Ectodermal cell (in vitro differentiated cells): Measurements from ENCODE around the gene NEURL1B.

Source experiments
- H3K27ac ChIP-seq: 2 replicates; pipeline ENCODE4 v1.7.0; 2013; ENCODE audit warnings: mild to moderate bottlenecking, low read depth, low read length; ENCODE audit not compliant: insufficient read depth, poor library complexity, severe bottlenecking
- H3K27me3 ChIP-seq: 2 replicates; pipeline ENCODE4 v1.7.0; 2013; ENCODE audit warnings: mild to moderate bottlenecking, low read length; ENCODE audit not compliant: insufficient read depth, control insufficient read depth, poor library complexity, severe bottlenecking
- H3K36me3 ChIP-seq: one replicate; pipeline ENCODE4 v1.7.0; 2013; ENCODE audit warnings: low read length; ENCODE audit not compliant: control insufficient read depth, insufficient read depth
- H3K4me1 ChIP-seq: one replicate; pipeline ENCODE4 v1.7.0; 2013; ENCODE audit warnings: low read length; ENCODE audit not compliant: control insufficient read depth, insufficient read depth
- H3K4me3 ChIP-seq: 2 replicates; pipeline ENCODE4 v1.7.0; 2013; ENCODE audit warnings: low read depth, low read length, control low read depth; ENCODE audit not compliant: insufficient read depth
- H3K9me3 ChIP-seq: 2 replicates; pipeline ENCODE4 v1.7.0; 2013; ENCODE audit warnings: mild to moderate bottlenecking, low read length, moderate library complexity; ENCODE audit not compliant: control insufficient read depth
- WGBS, 2 experiments: methylation state at CpG; one replicate each; pipeline ENCODE4 v1.1.7; 2013; ENCODE audit warnings: missing lambda C conversion rate in 2 of 2; 5-methylcytosine and 5-hydroxymethylcytosine counted together

NEURL1B gene

DNA sequence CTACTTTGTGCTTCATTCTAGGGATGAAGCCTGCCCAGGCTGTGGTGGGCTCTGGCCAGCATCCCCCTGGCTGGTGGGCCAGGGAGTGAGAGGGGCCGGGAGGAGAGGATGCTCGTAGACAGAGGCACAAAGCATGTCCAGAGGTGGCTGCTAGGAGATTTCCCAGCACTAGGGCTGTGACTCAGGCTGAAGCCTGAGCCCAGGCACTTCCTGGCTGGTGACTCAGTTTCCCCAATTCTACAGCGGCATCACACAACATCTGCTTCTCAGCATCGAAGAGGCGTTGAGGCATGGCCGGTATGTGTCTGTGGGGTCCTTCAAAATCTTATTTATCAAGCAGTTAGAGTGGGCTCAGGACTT lies 74.3 kb downstream of the NEURL1B start:
- Histone ChIP-seq H3K9me3 (no peaks in the 10 kb centered on the region), H3K27me3 (peaks cover 23% of the 10 kb centered on the region), H3K36me3 (no peaks in the 10 kb centered on the region), H3K27ac (no peak overlapping the region), H3K4me1 (no peaks in the 10 kb centered on the region), H3K4me3 (no peak overlapping the region)
- 94 to 95% methylated on average over 6 of the region's 6 CpGs for WGBS, 2 experiments

DNA sequence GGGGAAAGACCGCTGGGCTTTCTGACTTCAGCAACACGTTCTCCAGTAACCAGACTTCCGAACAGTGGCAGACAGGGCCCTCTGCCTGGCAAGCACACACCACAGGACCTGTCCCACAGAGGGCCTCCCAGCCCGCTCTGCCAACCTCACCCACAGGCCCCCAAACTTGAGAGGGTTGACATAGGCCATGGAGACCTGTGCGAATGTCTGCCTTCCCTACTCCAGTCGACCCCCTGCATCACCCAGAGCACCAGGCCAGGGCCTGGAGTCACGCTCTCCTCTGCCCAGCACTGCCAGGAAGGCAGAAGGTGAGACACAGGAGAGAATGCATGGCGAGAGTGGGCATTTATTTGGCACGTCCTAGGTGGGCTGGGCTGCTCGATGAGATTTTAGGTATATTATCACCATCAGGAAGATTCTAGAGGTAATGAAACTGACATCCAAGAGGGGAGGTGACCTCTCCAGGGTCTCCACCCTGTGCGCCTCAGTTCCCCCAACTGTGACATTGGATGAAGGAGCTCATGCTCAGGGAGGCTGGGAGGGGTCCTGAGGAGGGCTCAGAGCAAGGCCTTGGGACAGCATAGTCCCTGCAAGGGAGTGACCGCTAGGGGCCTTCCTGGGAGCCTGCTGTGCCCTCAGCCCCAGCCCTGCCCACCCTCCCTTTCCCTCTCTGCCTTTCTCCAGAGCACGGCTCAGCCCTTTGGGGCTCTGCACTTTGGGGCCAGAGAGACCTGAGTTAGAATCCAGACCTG lies 75.0 kb downstream of the NEURL1B start:
- Histone ChIP-seq H3K9me3 (no peaks in the 10 kb centered on the region), H3K27ac (no peak overlapping the region)
- WGBS, 2 experiments: 81 to 84% methylated on average over 13 of the region's 13 CpGs

DNA sequence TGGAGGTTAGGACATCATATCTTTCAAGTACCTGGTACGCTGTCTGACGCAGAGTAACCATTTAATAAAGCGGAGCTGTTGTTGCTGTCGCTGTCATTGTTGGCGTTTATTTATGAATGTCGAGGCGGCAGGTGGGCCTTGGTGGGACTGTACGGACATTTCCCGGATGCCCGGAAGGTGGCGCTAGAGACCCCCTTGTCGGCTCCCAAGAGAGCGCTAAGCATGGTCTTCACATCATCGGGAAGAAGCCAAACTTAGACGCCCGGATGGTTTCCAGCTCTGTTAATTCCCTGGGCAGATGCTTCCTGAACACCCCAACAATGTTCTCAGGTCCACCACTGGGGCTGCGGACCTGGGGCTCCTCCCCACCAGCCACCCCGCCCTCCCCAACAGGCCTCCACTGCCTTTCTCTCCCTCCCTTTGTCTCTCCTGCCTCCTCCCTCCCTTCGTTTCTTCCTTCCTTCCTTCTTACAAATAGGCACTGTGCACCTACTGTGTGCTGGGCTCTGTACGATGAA lies 75.8 kb downstream of the NEURL1B start:
- no peaks in the 10 kb centered on the region for H3K9me3 ChIP-seq
- no peaks in the 10 kb centered on the region for H3K36me3 ChIP-seq
- no peak overlapping the region for H3K27ac ChIP-seq
- H3K27me3 ChIP-seq: peaks cover 23% of the 10 kb centered on the region
- H3K4me1 ChIP-seq: no peaks in the 10 kb centered on the region
- 9 to 10% methylated on average over 20 of the region's 20 CpGs for WGBS, 2 experiments
- no peak overlapping the region for H3K4me3 ChIP-seq

More for the DNA sequence above, 75.0 kb downstream of the NEURL1B start:
- H3K36me3 ChIP-seq: no peaks in the 10 kb centered on the region
- H3K4me3 ChIP-seq: no peak overlapping the region
- H3K4me1 ChIP-seq: no peaks in the 10 kb centered on the region
- peaks cover 23% of the 10 kb centered on the region for H3K27me3 ChIP-seq

DNA sequence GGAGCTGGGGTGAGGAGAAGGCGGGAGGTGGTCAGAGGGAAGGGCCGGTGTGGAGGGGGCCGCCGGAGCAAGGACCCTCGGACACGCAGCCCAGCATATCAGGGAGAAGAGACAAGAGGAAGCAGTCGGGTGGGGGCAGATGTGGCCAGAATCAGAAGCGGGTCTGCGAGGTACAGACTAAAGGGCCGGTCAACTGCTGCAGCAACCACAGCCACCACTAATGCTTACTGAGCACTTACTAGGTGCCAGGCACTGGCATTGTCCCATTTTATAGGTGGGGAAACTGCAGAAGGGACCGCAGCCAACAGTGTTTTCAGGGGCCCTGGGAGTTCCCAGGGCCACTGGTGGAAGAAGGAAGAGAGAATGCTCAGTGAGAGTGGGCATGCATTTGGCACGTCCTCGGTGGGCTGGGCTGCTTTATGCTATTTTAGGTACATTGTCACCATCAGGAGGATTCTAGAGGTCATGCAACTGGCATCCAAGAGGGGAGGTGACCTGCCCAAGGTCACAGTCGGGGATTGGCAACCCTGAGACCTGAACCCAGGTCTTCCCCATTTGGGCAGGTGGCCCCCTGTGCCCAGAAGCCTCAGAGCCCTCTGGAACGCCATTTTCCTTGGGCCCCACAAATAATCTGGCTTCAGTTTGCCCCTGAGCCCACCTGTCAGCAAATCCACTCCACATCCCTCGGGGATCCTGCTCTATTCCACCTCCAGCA lies 76.6 kb downstream of the NEURL1B start:
- Histone ChIP-seq H3K27me3 (peaks cover 23% of the 10 kb centered on the region), H3K4me3 (no peak overlapping the region), H3K36me3 (no peaks in the 10 kb centered on the region), H3K27ac (no peak overlapping the region), H3K9me3 (no peaks in the 10 kb centered on the region), H3K4me1 (no peaks in the 10 kb centered on the region)
- WGBS, 2 experiments: 87% methylated on average over 16 of the region's 16 CpGs

DNA sequence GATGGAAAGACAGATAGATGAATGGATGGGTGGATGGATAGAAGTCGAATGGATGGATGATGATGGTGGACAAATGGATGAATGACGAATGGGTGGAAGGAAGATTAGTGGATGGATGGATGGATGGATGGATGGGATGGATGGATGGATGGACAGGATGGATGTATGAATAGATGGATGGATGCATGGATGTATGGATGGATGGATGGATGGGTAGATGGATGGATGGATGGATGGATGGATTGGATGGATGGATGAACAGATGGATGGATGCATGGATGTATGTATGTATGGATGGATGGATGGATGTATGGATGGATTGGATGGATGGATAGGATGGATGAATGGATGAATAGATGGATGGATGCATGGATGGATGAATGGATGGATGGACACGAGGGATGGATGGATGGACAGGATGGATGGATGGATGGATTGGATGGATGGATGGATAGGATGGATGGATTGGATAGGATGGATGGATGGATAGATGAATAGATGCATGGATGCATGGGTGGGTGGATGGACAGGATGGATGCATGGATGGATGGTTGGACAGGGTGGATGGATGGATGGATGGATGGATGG lies 77.6 kb downstream of the NEURL1B start:
- peaks cover 23% of the 10 kb centered on the region for H3K27me3 ChIP-seq
- 87 to 88% methylated on average over 3 of the region's 3 CpGs for WGBS, 2 experiments

DNA sequence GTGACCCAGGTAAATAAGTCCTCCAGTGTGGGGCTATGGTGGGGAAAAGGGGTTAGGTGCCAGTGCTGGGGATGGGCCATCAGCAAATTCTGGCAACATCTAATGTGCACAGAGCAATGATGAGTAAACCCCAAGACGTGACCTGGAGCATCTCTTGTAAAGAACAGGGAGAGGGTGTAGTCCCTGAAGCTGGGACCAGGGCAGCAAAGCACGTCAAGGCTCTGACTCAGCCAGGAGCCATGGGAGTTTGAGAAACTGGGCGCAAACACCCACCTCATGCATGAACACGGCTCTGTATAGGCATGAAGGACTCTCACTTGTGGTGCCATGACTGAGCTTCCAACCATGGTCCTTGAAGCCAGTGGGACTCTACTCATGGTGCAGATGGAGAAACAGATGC lies 78.1 kb downstream of the NEURL1B start:
- Histone ChIP-seq H3K27me3 (peaks cover 23% of the 10 kb centered on the region), H3K27ac (no peak overlapping the region), H3K36me3 (no peaks in the 10 kb centered on the region), H3K4me3 (no peak overlapping the region), H3K9me3 (no peaks in the 10 kb centered on the region), H3K4me1 (no peaks in the 10 kb centered on the region)
- 88 to 94% methylated on average over 4 of the region's 4 CpGs for WGBS, 2 experiments

More for the DNA sequence above, 77.6 kb downstream of the NEURL1B start:
- H3K4me1 ChIP-seq: no peaks in the 10 kb centered on the region
- no peak overlapping the region for H3K4me3 ChIP-seq
- no peaks in the 10 kb centered on the region for H3K36me3 ChIP-seq
- no peak overlapping the region for H3K27ac ChIP-seq
- no peaks in the 10 kb centered on the region for H3K9me3 ChIP-seq

DNA sequence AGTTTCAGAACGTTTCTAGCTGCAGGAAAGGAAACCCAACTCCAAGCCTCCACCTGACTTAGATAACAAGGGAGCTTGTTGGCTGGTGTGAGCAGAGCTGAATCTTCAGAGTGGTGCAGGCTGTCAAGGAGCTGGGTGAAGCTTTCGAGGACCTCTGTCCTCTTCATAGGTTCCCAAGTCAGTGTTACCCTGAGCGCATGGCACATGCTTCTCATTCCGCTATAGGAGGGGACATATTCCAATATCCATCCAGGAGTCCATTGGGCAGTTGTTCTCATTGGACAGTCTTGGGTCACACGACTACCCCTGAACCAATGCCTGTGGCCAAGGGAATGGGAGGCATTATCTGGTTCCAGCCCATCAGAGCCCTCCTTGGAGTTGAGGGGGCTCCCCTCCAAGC lies 79.6 kb downstream of the NEURL1B start:
- H3K4me1 ChIP-seq: no peaks in the 10 kb centered on the region
- H3K4me3 ChIP-seq: no peak overlapping the region
- 82 to 85% methylated on average over 5 of the region's 5 CpGs for WGBS, 2 experiments
- no peak overlapping the region for H3K27ac ChIP-seq
- H3K36me3 ChIP-seq: no peaks in the 10 kb centered on the region
- peaks cover 23% of the 10 kb centered on the region for H3K27me3 ChIP-seq
- no peaks in the 10 kb centered on the region for H3K9me3 ChIP-seq

DNA sequence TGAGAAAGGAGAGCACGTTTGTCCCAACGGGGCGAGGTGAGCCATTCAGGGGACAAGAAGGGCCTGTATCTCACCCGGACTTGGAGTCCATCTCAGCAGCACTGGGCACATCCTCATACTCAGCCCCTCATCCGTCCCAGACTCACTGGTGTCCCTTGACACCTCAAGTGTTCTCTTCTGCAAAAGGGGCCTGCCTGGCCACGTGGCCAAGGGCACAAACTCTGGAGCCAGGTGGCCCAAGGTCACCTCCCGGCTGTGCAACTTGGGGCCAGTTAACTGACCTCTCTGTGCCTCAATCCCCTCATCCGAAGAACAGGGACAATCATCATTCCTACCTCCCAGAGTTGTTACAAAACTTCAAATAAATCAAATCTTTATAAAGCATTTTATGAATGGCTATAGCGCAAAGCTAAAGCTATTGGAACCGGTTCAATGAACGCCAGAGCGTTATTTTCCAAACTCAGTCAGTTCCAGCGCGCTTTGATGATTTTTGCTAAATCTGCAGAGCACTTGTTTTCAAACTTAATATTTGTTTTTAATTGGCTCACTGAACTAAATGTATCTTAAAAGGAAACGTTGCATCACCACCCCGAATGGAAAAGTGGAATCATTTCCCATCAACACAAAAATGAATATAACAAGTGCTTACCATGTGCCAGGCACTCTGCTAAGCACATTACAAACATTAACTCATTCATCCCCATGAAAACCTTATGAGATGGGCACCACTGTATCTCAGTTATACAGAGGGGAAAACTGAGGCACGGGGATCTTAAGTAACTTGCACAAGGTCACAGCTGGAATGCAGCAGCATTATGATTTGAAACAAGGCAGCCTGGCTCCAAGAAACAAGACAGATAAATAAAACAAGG lies 80.6 kb downstream of the NEURL1B start:
- no peak overlapping the region for H3K27ac ChIP-seq
- no peak overlapping the region for H3K4me3 ChIP-seq
- H3K36me3 ChIP-seq: no peaks in the 10 kb centered on the region
- peaks cover 23% of the 10 kb centered on the region for H3K27me3 ChIP-seq
- WGBS, 2 experiments: 86 to 87% methylated on average over 17 of the region's 17 CpGs
- no peaks in the 10 kb centered on the region for H3K4me1 ChIP-seq
- no peaks in the 10 kb centered on the region for H3K9me3 ChIP-seq

DNA sequence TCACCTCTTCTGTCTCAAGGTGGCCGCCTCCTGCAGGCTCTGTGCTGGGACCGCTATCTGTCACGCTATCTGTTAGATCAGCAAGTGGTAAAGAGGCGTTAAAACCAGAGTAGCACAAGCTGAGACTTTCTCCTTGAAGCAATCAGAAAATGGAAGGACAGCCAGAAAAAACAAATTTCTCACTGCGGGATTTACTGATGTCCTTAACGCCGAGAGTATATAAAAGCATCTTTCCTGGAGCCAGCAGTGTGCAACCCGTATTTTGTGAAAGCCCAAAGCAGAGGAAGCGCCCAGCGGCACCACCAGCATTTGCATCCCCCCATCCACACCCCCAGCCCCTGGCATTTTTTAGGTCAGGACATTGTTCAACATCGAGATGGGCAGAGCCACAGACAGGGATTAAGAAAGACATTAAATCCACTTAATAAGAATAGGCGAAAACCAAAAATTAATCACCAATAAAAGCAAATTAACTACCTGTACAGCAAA lies 81.3 kb downstream of the NEURL1B start:
- H3K4me3 ChIP-seq: no peak overlapping the region

More for the DNA sequence above, 81.3 kb downstream of the NEURL1B start:
- H3K27me3 ChIP-seq: peaks cover 17% of the 10 kb centered on the region
- no peaks in the 10 kb centered on the region for H3K9me3 ChIP-seq
- no peak overlapping the region for H3K27ac ChIP-seq
- H3K4me1 ChIP-seq: no peaks in the 10 kb centered on the region
- 83% methylated on average over 12 of the region's 12 CpGs for WGBS, 2 experiments
- no peaks in the 10 kb centered on the region for H3K36me3 ChIP-seq
